NCI-H1092 (cell line): ENCODE data around the gene DLEC1.
"Not testable (repeated sequence)": the region's sequence is repeated elsewhere in the genome, so short reads cannot be mapped to it uniquely, and the experiment has no call there.

Experiments
- DNase-seq: peaks from one replicate; lab custom pipeline; 2025; lab: John Stamatoyannopoulos, UW

The DLEC1 gene

DNA sequence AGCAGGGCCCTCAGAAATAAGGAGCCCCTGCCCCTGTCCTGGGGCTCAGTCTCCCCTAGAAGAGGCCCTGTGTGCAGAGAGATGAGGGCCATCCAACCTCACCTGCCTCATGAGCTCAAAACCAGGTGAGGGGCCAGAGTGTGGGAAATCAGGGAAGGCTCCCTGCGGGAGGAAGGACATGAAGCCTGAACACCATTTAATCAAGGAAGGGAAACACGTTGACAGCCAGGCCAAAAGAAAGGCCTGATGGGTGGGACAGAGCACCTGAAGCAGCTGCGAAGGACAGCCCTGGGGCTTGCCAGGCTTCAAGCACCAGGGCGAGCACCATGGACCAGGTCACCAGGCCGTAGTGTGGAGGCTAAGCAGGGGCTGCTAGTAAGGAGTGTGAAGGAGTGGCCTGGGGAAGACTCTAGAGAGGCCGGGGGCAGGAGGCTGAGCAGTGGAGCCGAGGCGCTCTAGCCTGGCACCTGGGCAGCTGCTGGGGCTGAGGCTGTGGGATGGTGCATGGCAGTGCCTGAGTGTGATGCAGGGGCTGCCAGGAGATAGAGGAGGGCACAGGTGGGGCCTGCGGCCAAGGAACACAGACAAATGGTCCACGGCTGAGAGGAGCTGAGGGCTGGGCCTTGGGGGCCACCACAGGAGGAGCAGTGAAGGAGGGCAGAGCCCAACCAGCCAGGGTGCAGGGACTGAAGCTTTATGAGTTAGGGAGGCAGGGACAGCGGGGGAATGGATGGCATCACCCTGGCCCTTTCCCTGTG, 81.9 kb downstream of the DLEC1 start:
- DNase-seq, result no peak

DNA sequence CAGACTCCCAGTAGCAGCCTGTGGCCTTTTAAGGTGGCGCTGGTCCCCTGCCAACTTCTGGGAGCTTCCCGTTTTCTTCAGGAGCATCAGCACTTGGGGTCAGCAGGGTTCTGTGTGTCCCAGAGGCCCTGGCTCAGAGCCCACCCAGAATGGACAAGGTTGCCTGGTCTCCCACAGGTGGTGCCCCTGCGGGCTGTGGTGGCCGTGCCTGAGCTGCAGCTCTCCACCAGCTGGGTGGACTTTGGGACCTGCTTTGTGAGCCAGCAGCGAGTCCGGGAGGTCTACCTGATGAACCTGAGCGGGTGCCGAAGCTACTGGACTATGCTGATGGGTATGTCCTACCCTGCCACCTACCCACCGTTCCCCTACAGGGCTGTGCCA, 82.4 kb downstream of the DLEC1 start:
- DNase-seq, result no peak

DNA sequence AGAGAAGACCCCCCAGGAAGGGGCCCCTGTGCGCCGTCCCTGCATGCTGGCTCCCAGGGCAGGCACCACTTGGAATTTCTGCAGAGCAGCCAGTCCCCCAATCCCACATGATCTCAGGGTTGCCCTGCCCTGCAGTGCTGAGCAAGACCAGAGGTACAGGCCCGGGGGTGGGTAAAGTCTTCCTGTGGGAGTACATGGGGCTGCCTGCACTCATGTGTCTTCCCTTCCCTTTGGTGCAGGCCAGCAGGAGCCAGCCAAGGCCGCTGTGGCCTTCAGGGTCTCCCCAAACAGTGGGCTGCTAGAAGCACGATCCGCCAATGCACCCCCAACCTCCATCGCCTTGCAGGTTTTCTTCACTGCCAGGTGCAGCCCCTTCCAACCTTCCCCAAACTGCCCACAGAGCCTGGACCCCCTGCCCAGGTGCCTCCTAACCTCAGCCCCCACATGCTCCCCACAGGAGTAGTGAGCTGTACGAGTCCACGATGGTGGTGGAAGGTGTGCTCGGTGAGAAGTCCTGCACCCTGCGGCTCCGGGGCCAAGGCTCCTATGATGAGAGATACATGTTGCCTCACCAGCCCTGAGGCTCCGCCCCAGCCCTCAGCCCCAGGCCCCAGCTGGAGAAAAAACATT, 82.9 kb downstream of the DLEC1 start:
- DNase-seq, result no peak

DNA sequence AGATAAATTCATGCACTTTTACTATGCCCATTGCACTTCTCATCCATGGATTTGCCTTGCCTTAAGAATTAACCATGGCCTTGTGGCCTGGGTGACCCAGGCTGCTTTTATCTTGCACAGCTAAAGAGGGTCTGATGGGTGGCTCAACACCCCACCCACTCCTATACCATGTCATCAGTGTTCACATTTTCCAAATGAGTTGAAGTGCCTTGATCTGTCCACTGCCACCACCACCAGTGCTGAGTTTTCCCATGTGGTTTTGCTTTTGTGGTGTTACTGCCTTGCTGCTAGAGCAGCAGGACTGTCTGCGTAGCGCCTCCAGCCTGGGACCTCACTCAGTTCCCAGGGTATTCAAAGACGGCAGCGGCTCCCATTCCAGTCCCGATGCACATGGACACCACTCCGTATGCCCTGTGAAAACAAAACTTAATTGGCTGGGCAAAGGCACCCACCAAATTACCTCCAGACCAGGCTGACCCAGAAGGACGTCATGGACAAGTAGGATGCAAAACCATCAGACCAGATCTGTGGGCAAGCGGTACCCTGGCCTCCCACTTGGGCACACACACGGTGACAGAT, 83.8 kb downstream of the DLEC1 start:
- DNase-seq, result no peak

DNA sequence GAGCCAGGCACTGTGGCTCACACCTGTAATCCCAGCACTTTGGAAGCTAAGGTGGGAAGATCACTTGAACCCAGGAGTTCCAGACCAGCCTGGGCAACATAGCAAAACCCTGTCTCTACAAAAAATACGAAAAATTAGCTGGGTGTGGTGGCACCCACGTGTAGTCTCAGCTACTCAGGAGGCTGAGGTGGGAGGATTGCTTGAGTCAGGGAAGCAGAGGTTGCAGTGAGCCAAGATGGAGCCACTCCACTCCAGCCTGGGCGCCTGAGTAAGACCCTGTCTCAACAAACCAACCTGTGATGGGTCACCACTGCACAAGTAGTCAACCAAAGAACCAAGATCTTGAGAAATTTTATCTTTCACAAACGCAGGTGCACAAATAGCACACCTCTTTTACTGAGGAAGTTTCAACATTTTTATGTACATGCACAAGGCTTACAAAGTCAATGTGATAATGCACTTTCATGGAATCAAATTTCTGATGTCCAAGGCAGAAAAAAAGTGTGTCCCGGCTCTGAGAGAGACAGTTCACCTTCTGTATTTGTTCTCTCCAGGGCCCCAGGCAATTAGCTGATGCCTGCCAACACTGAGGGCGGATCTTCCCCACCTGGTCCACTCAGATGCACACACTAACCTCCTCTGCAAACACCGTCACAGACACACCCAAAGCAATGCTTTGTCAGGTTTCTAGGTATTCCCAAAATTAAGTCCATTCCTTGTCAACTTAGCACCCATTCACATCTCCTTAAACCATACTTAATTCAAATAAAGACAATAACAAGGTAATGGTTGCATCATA, 85.5 kb downstream of the DLEC1 start:
- no peak for DNase-seq

DNA sequence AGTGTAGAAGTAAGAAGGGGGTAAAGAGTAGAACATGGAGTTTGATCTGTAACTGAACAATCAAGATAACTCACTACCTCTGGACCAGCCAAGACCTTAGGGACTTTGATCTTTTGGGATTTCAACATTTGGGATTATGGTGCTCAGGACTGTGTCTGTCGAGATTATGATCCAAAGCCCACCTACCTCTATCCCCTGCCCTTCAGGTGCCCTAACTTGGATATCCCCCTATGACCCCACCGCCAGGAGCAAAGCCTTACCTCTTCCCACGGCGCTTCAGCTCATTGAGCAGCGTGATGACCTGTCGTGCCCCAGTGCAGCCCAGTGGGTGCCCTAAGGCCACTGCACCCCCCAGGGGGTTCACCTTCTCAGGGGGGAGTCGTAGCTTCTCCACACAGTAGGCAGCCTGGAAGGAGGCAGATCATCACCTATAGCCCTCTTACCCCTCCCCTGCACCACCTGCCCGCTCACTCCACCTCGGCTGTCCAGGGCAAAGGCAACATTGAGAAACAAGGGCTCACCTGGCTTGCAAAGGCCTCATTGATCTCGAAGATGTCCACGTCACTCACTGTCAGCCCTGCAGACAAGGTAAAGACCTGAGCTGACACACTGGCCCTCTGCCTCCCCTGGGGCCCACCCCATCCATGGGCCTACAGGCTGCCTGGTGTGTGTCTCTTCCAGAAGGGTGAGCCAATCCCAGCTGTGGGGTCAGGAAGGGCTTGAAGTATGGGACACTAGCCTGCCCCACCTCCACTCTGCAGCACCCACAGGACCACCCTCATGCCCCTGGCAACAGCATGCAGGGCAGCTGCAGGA, 86.5 kb downstream of the DLEC1 start:
- no peak for DNase-seq

DNA sequence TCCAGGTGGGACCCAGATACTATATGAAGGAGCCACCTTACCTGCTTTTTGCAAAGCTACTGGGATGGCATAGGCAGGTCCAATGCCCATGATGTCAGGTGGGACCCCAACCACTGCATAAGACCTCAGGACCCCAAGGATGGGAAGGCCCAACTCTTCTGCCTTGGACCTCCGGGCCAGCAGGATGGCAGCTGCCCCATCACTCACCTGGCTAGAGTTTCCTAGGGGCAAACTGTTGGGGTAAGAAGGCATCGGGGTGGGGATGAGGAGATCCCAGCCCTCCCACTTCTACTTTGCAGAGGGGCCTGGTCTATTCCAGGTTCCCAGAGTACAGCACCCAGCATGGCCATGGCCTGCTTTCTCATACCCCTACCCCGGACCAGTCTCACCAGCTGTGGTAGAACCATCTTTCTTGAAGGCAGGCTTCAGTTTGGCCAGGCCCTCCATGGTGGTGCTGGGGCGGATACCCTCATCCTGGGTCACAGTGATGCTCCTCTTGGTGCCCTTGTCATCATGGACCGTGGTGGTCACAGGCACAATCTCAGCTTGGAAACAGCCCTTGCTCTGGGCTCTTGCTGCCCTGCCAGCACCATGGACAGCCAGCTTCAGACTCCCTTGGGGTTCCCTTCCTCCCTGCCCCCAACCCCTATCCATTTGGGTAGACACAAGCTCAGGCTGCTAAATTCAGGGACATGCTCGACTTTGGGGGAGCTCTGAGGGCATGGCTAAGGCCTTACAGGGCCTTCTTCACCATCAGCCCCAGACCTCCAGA, 87.3 kb downstream of the DLEC1 start:
- no peak for DNase-seq

DNA sequence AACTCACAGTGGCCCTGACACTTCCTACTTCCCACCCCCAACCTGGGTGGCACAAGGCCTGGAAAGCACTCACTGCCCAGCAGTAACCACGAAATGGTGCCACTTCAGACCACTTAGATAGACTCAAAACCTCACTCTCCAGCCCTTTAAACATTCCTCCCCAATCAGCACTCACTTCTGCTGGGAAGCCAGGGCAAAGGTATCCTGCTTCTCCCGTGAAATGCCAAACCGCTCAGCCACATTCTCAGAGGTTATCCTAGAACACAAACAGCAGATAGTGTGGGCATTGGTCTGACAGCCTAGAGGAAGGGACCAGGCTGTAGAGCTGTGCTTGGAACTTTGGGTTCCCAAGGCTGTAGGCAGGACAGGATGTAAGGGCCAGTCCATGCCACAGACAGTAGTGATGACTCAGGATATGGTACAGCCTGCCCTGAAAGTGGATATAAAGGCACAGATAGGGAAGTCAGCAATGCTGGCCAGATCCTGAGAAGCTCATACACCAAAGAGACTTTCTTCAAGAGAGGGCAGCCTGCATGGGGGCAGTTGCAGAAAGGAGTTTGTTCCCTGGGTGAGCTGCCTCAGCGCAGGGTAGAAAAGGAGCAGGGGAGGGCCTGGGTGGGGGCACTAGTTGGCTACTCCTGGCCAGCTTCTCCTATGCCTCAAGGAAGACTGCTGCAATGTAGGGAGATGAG, 88.7 kb downstream of the DLEC1 start:
- no peak for DNase-seq

DNA sequence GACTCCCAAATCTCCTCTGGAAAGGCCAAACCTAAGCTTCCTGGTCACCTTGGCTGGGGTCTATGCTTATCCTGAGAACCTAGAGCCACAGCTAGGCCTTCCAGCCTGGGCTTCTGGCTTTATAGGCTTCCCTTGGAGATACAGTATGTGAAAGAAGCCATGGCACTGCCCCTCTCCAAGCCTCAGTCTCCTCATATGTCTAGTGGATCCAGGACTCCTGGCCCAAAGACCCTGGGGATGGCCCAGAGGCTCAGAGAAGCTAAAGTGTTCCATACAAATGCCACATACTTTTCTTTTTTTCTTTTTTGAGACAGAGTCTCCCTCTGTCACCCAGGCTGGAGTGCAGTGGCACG, 89.3 kb downstream of the DLEC1 start:
- no peak for DNase-seq

DNA sequence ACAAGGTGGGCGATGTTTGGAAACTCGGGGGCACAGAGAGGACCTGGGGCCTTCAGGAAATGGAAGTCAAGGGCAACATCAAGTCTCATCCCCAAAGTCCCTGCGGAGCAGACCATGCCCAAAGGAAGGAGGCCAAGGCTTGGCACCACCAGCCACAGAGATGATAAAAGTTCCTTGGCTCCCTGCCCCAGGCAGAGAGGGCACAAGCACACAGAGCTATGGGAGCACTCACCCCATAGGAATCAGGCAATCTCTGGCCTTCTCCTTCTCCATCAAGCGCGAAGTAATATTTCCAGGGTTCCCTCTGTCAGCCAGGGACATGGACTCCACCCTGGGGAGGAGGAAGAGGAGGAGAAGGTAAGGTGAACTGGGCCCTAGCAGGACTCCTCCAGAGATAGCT, 90.0 kb downstream of the DLEC1 start:
- DNase-seq, result no peak

DNA sequence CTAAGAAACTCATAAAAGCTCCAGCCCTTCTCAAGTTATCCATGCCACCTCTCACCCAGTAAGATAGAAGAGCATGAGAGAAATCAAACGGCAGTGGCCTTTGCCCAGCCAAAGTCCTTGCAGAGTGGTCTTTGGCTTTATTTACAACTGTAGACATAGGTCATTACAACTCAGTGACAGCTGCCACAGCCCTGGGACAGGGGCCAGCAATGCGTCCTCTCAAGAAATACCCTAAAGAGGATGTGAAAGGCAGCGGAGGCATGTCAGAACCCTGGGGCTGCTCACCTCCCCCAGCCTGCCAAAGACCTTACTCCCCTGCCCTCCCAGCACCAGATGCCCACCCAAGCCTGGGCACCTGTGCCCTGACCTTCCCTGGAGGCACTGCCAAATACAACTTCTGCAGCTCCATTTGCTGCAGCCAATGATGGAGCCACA, 91.6 kb downstream of the DLEC1 start:
- DNase-seq, result no peak

DNA sequence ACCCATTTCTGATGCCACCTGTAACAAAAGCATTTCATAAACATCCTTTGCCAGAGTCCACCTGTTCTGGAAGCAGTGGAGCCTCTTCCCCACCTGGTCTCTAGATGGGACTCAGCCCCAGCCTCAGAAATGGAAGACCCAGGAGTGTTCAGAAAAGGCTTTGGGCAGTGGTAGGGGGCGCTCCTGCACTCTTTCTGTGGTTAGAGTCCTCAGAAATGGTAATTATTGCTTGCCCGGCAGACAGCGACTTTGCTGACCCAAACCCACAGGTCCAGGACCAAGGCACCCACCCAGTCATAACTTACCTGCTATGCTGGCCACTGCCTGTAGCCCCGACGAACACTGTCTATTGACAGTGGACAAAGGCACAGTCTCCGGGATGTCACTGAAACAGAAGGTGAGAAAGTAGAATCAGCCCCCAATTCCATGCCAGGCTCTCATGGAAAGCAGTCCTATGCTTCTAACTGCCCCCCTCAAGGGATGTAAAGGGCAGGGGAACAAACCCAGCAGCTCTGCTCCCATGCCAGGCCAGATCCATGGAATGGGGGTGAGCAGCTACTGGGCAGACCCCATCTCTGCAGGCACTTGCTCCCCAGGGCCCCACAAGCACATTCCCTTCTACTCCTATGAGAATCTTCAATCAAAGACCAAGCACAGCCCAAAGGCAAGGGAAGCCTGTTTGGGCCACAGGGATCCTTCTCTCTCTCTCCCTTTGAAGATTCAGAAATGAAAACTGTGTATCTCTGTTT, 92.8 kb downstream of the DLEC1 start:
- DNase-seq, result no peak

DNA sequence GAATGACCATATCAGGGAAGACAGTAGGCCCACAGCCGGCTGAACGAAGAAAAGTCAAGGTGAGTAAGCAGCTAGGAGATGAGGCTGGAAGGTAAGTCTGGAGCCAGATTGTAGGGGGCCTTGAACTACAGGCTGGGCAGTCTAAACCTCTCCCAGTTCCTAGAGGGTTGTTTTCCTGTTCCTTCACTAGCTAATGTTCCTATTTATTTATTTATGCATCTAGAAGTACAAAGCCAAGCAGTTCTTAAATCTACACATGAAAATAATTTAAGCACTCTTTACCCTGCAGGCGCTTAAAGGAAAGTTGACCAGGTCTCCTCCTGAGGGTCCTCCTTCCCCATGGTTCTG, 94.2 kb downstream of the DLEC1 start:
- DNase-seq, result no peak

DNA sequence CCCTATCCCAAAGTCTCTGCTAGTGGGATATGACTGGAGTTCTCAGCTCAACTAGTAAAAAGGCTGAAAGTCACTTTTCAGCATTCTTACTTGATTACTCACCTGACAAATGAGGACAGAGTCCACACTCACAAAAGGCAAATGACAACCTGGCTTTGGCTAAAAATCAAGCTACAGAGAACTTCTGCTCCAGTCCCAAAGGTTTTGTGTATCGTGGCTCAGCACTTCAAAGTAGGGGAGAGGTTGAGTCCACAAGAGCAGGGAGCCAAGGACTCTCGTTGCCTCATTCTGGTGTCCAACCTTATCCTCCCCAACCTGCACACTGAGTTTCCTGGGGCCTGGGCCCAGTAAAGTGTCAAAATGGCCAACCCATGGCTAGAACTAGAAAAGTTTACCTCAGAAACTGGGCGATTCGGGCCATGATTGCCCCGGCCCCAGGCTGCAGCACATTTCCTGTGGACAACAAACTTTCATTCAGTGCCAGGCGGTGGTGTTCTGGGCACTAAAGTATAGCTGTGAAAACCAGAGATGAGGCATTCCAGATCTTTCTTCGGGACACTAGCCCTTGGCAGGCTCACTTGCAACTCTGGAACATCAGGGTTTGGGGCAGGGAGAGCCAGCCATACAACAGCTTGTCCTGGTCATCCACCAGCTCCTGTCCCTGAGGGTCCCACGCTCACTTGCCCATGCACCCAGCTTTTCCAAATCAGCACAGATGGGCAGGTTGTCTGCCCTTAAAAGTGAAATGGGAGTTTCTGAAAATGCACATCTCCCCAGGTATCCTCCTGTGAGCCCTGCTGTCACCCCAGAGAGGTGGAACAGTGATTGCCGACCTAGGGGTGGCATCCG, 94.8 kb downstream of the DLEC1 start:
- no peak for DNase-seq

DNA sequence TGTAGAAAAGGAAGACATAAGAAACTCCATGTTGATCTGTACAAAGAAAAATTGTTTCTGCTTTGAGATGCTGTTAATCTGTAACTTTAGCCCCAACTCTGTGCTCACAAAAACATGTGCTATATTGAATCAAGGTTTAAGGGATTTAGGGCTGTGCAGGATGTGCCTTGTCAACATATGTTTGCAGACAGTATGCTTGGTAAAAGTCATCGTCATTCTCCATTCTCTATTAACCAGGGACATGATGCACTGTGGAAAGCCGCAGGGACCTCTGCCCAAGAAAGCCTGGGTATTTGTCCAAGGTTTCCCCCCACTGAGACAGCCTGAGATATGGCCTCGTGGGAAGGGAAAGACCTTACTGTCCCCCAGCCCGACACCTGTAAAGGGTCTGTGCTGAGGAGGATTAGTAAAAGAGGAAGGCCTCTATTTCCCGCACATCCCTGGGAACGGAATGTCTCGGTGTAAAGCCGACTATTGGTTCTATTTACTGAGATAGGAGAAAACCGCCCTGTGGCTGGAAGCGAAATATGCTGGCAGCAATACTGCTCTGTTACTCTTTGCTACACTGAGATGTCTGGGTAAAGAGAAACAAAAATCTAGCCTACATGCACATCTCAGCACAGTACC, 95.6 kb downstream of the DLEC1 start:
- not testable (repeated sequence) for DNase-seq

DNA sequence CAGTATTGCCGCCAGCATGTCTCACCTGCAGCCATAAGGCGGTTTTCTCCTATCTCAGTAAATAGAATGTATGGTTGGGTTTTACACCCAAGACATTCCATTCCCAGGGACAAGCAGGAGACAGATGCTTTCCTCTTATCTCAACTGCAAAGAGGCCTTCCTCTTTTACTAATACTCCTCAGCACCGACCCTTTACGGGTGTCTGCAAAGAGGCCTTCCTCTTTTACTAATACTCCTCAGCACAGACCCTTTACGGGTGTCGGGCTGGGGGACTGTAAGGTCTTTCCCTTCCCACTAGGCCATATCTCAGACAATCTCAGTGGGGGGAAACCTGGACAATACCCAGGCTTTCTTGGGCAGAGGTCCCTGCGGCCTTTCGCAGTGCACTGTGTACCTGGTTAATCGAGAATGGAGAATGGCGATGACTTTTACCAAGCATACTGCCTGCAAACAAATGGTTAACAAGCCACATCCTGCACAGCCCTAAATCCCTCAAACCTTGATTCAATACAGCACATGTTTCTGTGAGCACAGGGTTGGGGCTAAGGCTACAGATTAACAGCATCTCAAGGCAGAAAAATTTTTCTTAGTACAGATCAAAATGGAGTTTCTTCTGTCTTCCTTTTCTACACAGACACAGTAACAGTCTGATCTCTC, 96.7 kb downstream of the DLEC1 start:
- DNase-seq, result not testable (repeated sequence)

DNA sequence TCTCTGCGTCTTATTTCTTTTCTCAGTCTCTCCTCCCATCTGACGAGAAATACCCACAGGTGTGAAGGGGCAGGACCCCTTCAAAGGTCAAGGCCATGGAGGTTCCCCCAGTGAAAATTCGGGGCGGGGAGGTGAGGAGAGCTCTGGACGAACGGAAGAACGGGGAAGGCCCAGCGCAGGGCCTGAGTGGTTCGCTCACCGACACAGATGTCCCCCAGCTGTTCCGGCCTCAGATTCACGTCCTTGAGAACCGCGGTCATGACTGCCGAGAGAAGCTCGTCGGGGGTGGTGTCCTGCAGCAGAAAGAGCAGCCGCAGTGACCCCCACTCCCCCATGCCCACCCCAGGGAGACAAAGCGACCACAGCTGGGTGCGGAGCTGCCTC, 97.4 kb downstream of the DLEC1 start:
- no peak for DNase-seq
